HG02678 (cell line): ENCODE data around the gene JARID2.

Source experiments
- ATAC-seq: cut with Tn5 transposase; IDR thresholded peaks from one replicate; pipeline ENCODE4 v1.9.1; 2021; ENCODE audit warnings: mild to moderate bottlenecking, moderate library complexity; ENCODE audit not compliant: unreplicated experiment

The JARID2 gene

GRCh38 chr6:15453186-15453585 lies 207.3 kb downstream of the JARID2 start:
- no peak for ATAC-seq

DNA sequence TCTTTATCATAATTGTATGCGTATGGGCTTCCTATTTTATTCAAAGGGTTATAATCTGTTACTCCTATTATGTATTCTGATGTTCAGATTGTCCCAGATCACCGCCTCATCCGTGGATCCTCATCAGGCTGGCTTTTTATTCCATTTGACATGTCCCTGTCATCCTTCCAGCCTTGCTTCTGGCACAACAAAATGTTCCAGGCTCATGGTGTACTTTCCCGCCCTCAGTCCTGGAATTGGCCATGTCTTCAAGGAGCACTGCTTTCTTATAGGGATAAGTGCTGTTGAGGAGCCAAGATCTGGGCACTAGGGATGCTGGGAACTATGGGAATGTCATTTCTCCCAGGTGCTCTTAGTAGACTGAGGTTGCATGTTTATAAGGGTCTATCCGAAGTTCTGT lies 207.8 kb downstream of the JARID2 start:
- ATAC-seq = no peak

DNA sequence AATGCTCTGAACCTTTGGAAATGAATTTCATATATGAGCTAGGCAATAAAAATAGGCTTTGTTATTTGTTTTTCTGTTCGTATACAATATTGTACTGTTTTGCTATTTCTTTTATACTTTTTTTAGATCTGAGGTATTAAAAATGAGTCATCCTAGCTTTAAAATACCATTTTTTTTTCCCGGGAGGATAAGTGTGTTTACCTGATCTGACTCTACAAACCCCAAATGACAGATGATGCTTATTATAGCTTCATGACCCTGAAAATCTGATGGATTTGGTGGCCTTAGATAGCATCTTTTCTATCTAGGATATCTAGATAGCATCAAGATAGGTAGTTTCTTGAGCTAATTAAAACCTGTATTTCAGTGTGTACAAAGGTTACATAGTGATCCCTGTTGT lies 210.6 kb downstream of the JARID2 start:
- no peak for ATAC-seq

DNA sequence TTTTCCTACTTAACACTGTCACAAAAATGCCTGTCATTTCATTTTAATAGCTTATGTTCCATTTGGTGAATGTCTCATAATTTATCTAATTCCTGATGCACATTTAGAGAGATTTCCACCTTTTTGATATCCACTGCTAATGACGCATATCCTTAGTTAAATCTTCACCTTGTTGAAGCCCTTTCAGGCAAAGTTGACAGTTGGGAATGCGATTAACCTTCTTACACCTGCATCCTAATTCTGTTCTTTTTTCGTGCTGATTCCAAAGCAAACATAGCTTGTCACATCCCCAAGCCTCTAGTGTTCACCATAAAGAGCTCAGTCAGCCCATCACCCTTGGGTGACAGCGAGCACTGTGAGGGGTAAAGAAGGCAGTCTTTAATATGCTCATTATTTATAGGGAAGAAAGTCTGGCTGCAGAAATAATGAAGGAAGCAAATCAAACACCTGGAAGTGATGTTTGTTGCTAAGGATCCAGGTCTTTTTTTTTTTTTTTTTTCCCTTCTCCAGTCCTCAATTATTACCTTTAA lies 211.3 kb downstream of the JARID2 start:
- no peak for ATAC-seq

- no peak for ATAC-seq
Observed at GRCh38 chr6:15458021-15458459, 212.2 kb downstream of the JARID2 start.

DNA sequence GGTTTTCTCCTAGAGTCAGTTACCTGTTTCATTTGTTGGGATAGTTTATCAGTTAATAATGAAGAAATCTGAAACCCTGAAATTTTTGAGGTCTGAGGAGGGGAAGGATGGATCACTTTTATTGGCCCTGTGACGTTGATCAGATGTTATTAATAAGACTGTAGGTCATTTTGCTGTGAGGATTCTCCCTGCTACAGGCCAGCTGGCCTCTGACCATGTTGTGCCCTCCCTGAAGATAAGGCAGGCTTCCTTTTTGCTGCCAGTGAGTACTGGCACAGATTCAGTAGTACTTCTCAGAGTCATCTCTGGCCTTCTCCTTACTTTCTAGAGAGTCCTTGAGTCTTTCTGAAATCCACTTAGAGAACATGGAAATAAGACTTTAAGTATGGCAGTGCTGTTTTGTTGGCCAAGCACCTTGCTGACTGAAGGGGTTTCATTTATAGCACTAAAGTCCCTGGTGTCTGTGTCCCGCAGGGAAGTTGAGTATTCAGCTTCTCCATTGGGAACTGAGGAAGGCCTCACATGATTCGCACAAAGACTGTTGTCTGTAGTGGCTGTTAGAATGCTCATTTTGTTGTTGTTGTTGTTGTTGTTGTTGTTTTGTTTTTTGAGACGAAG lies 214.3 kb downstream of the JARID2 start:
- ATAC-seq = no peak

GRCh38 chr6:15461127-15461944 lies 215.5 kb downstream of the JARID2 start:
- no peak for ATAC-seq

DNA sequence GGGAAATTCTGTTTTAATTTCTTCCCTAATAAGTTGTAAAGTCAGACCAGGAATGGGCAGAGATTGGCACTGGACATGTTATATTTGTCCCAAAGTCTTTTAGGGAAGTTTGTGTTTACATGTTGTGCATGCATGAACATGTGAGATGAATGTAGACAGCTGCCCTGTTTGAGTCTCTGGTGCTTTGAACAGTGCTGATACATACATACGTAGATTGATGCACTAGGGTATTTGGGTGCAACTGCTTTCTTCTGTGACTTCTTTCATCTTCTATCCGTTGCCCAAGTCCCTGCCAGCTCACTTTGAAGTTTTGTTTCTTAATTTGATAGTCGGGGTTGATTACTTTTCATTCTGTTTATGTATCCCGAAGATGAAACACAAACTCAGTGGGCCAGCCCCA lies 216.4 kb downstream of the JARID2 start:
- no peak for ATAC-seq

GRCh38 chr6:15462717-15463525 lies 217.1 kb downstream of the JARID2 start:
- no peak for ATAC-seq

GRCh38 chr6:15464211-15464725 lies 218.4 kb downstream of the JARID2 start:
- no peak for ATAC-seq

GRCh38 chr6:15465212-15465611 lies 219.3 kb downstream of the JARID2 start:
- no peak for ATAC-seq

DNA sequence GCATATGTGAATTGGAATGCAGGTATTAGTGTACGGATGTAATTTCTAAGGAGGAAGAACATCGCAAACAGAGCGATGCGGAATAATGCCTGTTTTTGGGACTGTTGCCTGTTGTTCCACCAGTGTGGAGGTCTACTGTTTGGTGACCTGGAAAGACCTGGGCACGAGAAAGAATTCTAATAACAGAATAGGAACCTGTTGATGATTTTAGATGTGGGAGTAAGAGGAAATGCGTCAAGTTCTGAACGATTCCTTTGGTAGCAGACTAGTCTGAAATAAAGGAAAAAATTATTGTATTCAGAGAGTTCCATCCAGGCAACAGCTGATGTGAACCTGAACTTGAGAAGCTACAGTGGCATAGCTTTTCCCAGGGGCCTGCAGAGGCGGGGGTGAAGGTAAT lies 224.9 kb downstream of the JARID2 start:
- no peak for ATAC-seq

- ATAC-seq = no peak
Observed at GRCh38 chr6:15472621-15473020, 226.8 kb downstream of the JARID2 start.

GRCh38 chr6:15473174-15473573 lies 227.3 kb downstream of the JARID2 start:
- ATAC-seq = no peak

DNA sequence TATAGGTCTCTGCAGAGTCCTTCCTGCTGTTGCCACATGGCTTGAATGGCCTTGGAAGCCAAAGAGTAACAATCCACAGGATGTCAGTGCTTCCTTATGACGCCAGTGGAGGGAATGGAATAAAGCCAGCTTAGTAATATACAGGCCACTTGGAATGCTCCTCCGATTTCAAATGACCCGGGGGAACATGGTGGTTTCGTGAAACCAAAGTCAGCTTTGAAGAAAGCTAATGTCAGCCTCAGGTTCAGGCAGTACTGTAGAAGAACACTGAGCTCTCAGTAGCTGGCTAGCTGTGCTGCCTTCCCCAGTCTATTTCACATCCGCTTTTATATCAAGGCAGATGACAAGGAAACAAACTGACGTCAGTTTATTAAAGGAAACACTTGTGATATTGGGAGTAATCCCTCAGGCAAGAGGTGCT lies 227.9 kb downstream of the JARID2 start:
- no peak for ATAC-seq

- no peak for ATAC-seq
Observed at GRCh38 chr6:15474196-15474595, 228.3 kb downstream of the JARID2 start.

- ATAC-seq = no peak
Observed at GRCh38 chr6:15475261-15475660, 229.4 kb downstream of the JARID2 start.

DNA sequence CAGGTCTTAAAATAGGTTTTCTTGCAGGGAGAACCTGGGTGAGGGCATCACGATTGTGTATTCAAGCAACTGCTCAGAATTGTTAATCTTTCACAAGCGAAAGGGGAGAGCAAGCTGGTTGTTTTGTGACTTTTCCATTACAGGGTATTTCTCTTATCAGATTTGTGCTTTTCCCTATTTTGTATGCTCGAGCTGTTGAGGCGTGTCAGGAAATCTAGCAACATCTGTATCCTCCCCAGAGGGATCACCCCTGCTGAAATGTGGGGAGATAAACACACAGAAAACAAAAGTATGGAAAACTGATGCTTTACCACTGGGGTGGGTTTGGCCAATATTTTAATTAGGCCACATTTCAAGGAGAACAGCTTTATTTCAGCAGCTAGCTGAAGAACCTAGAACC lies 230.0 kb downstream of the JARID2 start:
- no peak for ATAC-seq

- ATAC-seq = no peak
Observed at GRCh38 chr6:15476631-15477380, 230.9 kb downstream of the JARID2 start.

- no peak for ATAC-seq
Observed at GRCh38 chr6:15477746-15478145, 231.9 kb downstream of the JARID2 start.
